ENCODE measurements around the gene TRAPPC11. TPM values are rescaled to one million over a fixed set of nuclear protein-coding genes. Genes with fewer than 3 reads are reported as not detected.
A peak's percentile ranks its signal among the peaks of the same experiment; 100 is the strongest.

TRAPPC11 gene
- total and polyA plus RNA-seq, 9 of the 15 experiments (the other 6 are each of a cell fraction or from before 2014, with no cell fraction given): 11.6 to 49.0 (median 28.7) TPM

DNA sequence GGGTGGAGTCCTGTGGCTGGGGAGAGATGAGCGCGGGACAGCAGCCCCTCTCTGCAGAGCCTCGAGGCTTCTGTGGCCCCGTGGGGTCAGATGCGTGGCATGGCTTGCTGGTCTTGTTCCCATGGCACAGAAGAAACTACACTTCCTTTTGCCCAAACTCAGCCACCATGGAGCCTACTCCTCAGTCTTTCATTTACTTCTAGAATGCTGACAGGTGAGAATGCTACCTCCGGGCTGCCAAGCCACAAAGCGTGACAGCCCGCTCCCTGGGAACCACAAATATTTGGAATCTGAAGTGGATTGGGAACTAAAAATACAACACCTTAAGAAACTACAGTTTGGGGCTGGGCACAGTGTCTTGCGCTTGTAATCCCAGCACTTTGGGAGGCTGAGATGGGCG is 98.0 kb downstream of the TRAPPC11 start:
- Histone ChIP-seq H4K20me1 (replicated peaks; ENCODE audit: control insufficient read depth, insufficient read depth, low read length) (no peaks in the 10 kb centered on the region), H3K27ac (ENCODE audit: extremely low read depth, low read depth, low read length) (no peak overlapping the region), H2AFZ (ENCODE audit: low read depth, low read length) (no peak overlapping the region), H3K9me1 (ENCODE audit: control insufficient read depth, insufficient read depth, low read length) (no peaks in the 10 kb centered on the region), H3K9ac (ENCODE audit: insufficient read depth in 1 of 2, low read depth in 2 of 2, low read length in 2 of 2) (no peak overlapping the region), H3K4me3 (no peak overlapping the region), H3K36me3 (ENCODE audit: control insufficient read depth, insufficient read depth, low read length) (no peaks in the 10 kb centered on the region), H3K4me2 (ENCODE audit: insufficient read depth, low read length) (no peak overlapping the region), H3K79me2 (ENCODE audit: control insufficient read depth, insufficient read depth, low read length) (no peaks in the 10 kb centered on the region), H3K27me3 (ENCODE audit: control insufficient read depth in 2 of 2, insufficient read depth in 2 of 2, low read length in 2 of 2) (peaks cover 29 to 45% of the 10 kb centered on the region in 2 experiments), H3K9me3 (replicated peaks; ENCODE audit: control insufficient read depth, insufficient read depth, low read depth, low read length) (no peaks in the 10 kb centered on the region), H3K4me1 (replicated peaks in 1 of 2; ENCODE audit: control insufficient read depth in 2 of 2, insufficient read depth in 2 of 2, low read length in 2 of 2) (peaks cover 6% of the 10 kb centered on the region in 2 experiments; a peak in 4 of 5 replicates)
- FAIRE-seq: no peak
- in situ Hi-C loops (cut with MboI): no loop called here
- POLR2A ChIA-PET: no interaction called here
- 11% methylated on average over 10 of the region's 10 CpGs for WGBS (ENCODE audit: insufficient coverage, low coverage, missing lambda C conversion rate)
- DNase-seq (ENCODE audit: extremely low read depth in 1 of 4, low spot score in 3 of 4): no peak
- BruUV-seq (replicated peaks): no TSS peak
- CTCF ChIA-PET (ENCODE audit: low intra/inter-chr PET ratio): no interaction called here
- ATAC-seq: no peak
- no peak for TF ChIP-seq SMARCC2 (IDR thresholded peaks at IDR 0.05; ENCODE audit: low read depth)
- intact Hi-C loops (cut with micrococcal nuclease): no loop called here

DNA sequence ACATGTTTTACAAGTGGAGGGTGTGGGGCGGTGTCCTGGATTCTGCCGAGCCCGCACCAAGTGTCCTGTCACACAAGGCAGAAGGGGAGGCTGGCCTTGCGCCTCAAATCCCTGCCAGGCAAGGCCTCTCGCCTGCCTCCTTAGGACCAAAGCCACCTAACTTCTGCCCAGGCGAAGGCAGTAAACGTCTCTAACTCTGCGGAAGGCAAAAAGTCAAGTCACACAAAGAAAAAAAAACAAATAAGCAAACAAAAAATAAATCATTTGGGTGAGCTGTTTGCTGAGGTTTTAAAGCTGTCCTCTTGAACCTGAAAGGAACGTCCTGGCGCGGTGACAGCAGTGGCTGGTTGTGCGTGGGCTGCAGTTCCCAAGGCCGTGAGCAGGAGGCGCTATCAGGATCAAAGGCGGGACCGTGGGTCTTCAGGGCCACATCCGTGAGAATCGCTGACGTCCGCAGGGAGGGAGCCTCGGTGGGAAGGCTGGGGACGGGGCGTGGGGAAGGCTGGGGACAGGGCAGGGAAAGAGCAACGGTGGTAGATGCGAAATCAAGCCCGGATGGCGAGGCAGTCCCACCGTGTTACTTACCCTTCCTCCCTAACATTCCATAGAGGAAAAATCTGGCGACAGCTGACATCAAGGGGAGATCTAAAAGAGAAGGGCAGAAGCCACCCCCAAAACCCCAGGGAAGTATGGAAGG is 99.1 kb downstream of the TRAPPC11 start:
- 42% methylated on average over 25 of the region's 29 CpGs for WGBS (ENCODE audit: insufficient coverage, low coverage, missing lambda C conversion rate)
- Histone ChIP-seq H3K9ac (ENCODE audit: insufficient read depth in 1 of 2, low read depth in 2 of 2, low read length in 2 of 2) (no peak overlapping the region), H4K20me1 (replicated peaks; ENCODE audit: control insufficient read depth, insufficient read depth, low read length) (no peaks in the 10 kb centered on the region), H3K27ac (ENCODE audit: extremely low read depth, low read depth, low read length) (no peak overlapping the region), H3K79me2 (ENCODE audit: control insufficient read depth, insufficient read depth, low read length) (no peaks in the 10 kb centered on the region), H3K4me2 (ENCODE audit: insufficient read depth, low read length) (no peak overlapping the region), H3K9me3 (replicated peaks; ENCODE audit: control insufficient read depth, insufficient read depth, low read depth, low read length) (no peaks in the 10 kb centered on the region), H3K9me1 (ENCODE audit: control insufficient read depth, insufficient read depth, low read length) (no peaks in the 10 kb centered on the region), H3K4me3 (no peak overlapping the region), H2AFZ (ENCODE audit: low read depth, low read length) (0 out of 2 replicates have a peak overlapping the region, but pooled peaks have one; percentile 55), H3K36me3 (ENCODE audit: control insufficient read depth, insufficient read depth, low read length) (no peaks in the 10 kb centered on the region), H3K27me3 (ENCODE audit: control insufficient read depth in 2 of 2, insufficient read depth in 2 of 2, low read length in 2 of 2) (peaks cover 27 to 40% of the 10 kb centered on the region in 2 experiments), H3K4me1 (replicated peaks in 1 of 2; ENCODE audit: control insufficient read depth in 2 of 2, insufficient read depth in 2 of 2, low read length in 2 of 2) (peaks cover 6% of the 10 kb centered on the region in 2 experiments; a peak in 4 of 5 replicates)
- FAIRE-seq (no peak), DNase-seq (ENCODE audit: extremely low read depth in 1 of 4, low spot score in 3 of 4) (peak in 3 of 4 experiments; percentile 13 to 28 (median 26)), ATAC-seq (peak; percentile 64)
- no TSS peak for BruUV-seq (replicated peaks)
- in situ Hi-C loops (cut with MboI) (no loop called here), intact Hi-C loops (cut with micrococcal nuclease) (no loop called here)
- ChIA-PET CTCF (ENCODE audit: low intra/inter-chr PET ratio) (no interaction called here), POLR2A (interaction anchor here (1.3 kb wide), 1 partner anchor 13 kb away, joined by 4 read pairs; no protein-coding TSS in a partner anchor)
- TF ChIP-seq HDAC6 (IDR thresholded peaks at IDR 0.05; ENCODE audit: low read depth, low read length) (no peak), DIDO1 (tag; IDR thresholded peaks at IDR 0.05; ENCODE audit: low read depth) (no peak)
- TF ChIP-seq, protein P1, sequence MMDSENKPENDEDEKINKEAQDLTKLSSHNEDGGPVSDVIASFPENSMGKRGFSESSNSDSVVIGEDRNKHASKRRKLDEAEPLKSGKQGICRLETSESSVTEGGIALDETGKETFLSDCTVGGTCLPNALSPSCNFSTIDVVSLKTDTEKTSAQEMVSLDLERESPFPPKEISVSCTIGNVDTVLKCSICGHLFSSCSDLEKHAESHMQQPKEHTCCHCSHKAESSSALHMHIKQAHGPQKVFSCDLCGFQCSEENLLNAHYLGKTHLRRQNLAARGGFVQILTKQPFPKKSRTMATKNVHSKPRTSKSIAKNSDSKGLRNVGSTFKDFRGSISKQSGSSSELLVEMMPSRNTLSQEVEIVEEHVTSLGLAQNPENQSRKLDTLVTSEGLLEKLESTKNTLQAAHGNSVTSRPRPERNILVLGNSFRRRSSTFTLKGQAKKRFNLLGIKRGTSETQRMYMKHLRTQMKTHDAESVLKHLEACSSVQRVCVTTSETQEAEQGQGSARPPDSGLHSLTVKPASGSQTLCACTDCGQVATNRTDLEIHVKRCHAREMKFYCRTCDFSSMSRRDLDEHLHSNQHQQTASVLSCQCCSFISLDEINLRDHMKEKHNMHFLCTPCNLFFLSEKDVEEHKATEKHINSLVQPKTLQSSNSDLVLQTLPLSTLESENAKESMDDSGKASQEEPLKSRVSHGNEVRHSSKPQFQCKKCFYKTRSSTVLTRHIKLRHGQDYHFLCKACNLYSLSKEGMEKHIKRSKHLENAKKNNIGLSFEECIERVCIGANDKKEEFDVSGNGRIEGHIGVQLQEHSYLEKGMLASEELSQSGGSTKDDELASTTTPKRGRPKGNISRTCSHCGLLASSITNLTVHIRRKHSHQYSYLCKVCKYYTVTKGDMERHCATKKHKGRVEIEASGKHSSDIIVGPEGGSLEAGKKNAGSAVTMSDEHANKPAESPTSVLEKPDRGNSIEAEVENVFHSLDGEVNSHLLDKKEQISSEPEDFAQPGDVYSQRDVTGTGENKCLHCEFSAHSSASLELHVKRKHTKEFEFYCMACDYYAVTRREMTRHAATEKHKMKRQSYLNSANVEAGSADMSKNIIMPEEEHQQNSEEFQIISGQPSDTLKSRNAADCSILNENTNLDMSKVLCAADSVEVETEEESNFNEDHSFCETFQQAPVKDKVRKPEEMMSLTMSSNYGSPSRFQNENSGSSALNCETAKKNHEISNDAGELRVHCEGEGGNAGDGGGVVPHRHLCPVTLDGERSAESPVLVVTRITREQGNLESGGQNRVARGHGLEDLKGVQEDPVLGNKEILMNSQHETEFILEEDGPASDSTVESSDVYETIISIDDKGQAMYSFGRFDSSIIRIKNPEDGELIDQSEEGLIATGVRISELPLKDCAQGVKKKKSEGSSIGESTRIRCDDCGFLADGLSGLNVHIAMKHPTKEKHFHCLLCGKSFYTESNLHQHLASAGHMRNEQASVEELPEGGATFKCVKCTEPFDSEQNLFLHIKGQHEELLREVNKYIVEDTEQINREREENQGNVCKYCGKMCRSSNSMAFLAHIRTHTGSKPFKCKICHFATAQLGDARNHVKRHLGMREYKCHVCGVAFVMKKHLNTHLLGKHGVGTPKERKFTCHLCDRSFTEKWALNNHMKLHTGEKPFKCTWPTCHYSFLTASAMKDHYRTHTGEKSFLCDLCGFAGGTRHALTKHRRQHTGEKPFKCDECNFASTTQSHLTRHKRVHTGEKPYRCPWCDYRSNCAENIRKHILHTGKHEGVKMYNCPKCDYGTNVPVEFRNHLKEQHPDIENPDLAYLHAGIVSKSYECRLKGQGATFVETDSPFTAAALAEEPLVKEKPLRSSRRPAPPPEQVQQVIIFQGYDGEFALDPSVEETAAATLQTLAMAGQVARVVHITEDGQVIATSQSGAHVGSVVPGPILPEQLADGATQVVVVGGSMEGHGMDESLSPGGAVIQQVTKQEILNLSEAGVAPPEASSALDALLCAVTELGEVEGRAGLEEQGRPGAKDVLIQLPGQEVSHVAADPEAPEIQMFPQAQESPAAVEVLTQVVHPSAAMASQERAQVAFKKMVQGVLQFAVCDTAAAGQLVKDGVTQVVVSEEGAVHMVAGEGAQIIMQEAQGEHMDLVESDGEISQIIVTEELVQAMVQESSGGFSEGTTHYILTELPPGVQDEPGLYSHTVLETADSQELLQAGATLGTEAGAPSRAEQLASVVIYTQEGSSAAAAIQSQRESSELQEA (IDR thresholded peaks at IDR 0.05; ENCODE audit: low read depth): no peak
